Left ventricle myocardium inferior (tissue), 1 donor: Measurements from ENCODE around the gene ANO7. TPM values are rescaled to one million over a fixed set of nuclear protein-coding genes. Genes with fewer than 3 reads are reported as not detected.

ENCODE experiments used
- DNase-seq: peaks from one replicate; pipeline ENCODE4 v3.0.0-alpha.2; 2020
- H3K27ac ChIP-seq: fragments of 200-600 bp; replicated peaks from 2 replicates; pipeline ENCODE4 v1.8.0; 2021
- H3K27me3 ChIP-seq: fragments of 200-600 bp; 2 replicates; pipeline ENCODE4 v1.8.0; 2021; ENCODE audit warnings: low read depth
- H3K36me3 ChIP-seq: fragments of 200-600 bp; 2 replicates; pipeline ENCODE4 v1.8.0; 2021
- H3K4me1 ChIP-seq: fragments of 200-600 bp; 2 replicates; pipeline ENCODE4 v1.8.0; 2021
- H3K4me3 ChIP-seq: fragments of 200-600 bp; 2 replicates; pipeline ENCODE4 v1.8.0; 2021; ENCODE audit warnings: mild to moderate bottlenecking, moderate library complexity
- H3K9me3 ChIP-seq: fragments of 200-600 bp; replicated peaks from 2 replicates; pipeline ENCODE4 v1.8.0; 2021
- intact Hi-C: fragments of 100-400 bp; cut with micrococcal nuclease; formaldehyde crosslinking; loops from one replicate; pipeline ENCODE4 v1.11.0; 2022
- total RNA-seq: library from RNA; stranded (reverse); fragmentation: NEBNext Ultra II Directional; extraction: Animal tissue kit (Norgen Biotek cat#: 25700); gene quantifications from one replicate; pipeline ENCODE4 v1.2.1, GENCODE V29; 2021
- TF ChIP-seq, protein P1 (sequence below): fragments of 200-600 bp; IDR thresholded peaks from 2 replicates; pipeline ENCODE4 v1.8.0; 2021; ENCODE audit warnings: antibody characterized with exemption, mild to moderate bottlenecking, borderline replicate concordance
- donor health status: DM: no; HTN: yes; CAD: no; lungs with severe emphysema.

ANO7 gene
- total RNA-seq, 1 donor from 2014 or later = 0.80 TPM

DNA sequence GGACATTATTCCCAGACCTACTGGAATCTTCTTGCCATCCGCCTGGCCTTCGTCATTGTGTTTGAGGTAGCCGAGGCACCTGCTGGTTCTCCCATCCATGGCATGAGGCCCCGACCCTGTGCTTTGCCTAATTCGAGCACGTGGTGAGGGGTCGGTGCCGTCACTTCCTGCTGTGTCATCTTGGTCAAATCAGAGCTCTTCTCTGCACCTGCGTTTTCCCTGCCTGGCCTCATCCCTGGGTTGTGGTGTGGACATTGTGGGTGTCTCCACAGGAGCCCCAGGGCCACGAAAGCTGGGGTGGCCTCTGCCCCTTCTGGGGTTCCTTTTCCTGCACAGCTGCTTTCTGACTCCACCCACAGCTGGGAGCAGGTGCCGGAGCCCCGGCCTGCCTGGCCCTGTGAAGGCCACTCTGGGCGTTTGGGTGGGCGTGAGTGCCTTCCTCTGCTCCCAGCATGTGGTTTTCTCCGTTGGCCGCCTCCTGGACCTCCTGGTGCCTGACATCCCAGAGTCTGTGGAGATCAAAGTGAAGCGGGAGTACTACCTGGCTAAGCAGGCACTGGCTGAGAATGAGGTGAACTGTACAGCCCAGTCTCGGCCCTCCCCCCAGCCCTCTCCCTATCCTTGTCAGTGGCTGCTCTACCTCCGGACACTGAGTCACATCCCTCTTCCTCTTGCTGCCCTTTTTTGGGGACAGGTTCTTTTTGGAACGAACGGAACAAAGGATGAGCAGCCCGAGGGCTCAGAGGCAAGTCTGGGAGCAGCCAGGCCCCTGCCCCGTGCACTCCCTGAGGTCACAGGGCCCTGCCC lies 34.9 kb downstream of the ANO7 start:
- Histone ChIP-seq H3K4me3 (no peak overlapping the region), H3K36me3 (peaks cover 33% of the 10 kb centered on the region), H3K9me3 (no peaks in the 10 kb centered on the region), H3K27ac (peak overlapping the region; percentile 52), H3K27me3 (no peaks in the 10 kb centered on the region), H3K4me1 (peaks cover 45% of the 10 kb centered on the region)
- TF ChIP-seq, protein P1, sequence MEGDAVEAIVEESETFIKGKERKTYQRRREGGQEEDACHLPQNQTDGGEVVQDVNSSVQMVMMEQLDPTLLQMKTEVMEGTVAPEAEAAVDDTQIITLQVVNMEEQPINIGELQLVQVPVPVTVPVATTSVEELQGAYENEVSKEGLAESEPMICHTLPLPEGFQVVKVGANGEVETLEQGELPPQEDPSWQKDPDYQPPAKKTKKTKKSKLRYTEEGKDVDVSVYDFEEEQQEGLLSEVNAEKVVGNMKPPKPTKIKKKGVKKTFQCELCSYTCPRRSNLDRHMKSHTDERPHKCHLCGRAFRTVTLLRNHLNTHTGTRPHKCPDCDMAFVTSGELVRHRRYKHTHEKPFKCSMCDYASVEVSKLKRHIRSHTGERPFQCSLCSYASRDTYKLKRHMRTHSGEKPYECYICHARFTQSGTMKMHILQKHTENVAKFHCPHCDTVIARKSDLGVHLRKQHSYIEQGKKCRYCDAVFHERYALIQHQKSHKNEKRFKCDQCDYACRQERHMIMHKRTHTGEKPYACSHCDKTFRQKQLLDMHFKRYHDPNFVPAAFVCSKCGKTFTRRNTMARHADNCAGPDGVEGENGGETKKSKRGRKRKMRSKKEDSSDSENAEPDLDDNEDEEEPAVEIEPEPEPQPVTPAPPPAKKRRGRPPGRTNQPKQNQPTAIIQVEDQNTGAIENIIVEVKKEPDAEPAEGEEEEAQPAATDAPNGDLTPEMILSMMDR = no peak
- DNase-seq = peak; percentile 9
- intact Hi-C loops = no loop called here

DNA sequence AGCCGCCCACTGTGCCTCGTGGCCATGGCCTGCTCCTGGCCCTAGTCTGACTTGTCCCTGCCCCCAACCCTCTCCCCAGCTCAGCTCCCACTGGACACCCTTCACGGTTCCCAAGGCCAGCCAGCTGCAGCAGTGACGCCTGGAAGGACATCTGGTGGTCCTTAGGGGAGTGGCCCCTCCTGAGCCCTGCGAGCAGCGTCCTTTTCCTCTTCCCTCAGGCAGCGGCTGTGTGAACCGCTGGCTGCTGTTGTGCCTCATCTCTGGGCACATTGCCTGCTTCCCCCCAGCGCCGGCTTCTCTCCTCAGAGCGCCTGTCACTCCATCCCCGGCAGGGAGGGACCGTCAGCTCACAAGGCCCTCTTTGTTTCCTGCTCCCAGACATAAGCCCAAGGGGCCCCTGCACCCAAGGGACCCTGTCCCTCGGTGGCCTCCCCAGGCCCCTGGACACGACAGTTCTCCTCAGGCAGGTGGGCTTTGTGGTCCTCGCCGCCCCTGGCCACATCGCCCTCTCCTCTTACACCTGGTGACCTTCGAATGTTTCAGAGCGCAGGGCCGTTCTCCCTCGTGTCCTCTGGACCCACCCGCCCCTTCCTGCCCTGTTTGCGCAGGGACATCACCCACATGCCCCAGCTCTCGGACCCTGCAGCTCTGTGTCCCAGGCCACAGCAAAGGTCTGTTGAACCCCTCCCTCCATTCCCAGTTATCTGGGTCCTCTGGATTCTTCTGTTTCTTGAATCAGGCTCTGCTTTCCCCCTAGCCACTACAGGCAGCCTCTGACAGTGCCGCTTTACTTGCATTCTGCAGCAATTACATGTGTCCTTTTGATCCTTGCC lies 35.8 kb downstream of the ANO7 start:
- no peaks in the 10 kb centered on the region for H3K9me3 ChIP-seq
- intact Hi-C loops = no loop called here
- TF ChIP-seq, protein P1 = no peak

DNA sequence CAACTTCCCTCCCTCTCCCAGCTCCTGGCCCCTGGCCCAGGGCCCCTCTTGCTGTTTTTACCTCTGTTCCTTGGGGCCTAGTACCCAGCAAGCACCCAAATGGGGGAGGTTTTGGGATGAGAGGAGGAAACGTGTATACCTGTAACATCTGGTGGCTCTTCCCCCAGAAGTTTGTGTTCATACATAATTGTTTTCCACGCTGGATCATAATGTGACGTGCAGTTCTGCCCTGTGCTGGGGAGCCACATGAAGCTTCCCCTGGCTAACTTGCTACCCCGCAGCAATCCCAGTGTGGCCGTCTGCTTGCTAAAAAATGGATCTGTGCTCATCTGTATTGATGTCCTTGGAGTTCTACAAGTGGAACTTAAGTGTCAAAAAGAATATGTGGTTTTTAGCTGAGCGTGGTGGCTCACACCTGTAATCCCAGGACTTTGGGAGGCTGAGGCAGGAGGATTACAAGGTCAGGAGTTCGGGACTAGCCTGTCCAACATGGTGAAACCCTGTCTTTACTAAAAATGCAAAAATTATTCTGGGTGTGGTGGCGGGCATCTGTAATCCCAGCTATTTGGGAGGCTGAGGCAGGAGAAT lies 36.5 kb downstream of the ANO7 start:
- DNase-seq = peak; percentile 1
- H3K9me3 ChIP-seq = no peaks in the 10 kb centered on the region
- H3K27ac ChIP-seq = no peak overlapping the region
- intact Hi-C loops = no loop called here
- peaks cover 49% of the 10 kb centered on the region for H3K4me1 ChIP-seq
- no peaks in the 10 kb centered on the region for H3K27me3 ChIP-seq
- H3K36me3 ChIP-seq = peaks cover 48% of the 10 kb centered on the region
- H3K4me3 ChIP-seq = no peak overlapping the region
- TF ChIP-seq, protein P1 = no peak

More for the DNA sequence above, 35.8 kb downstream of the ANO7 start:
- no peak overlapping the region for H3K4me3 ChIP-seq
- peaks cover 41% of the 10 kb centered on the region for H3K36me3 ChIP-seq
- peak; percentile 57 for DNase-seq
- H3K4me1 ChIP-seq = peaks cover 45% of the 10 kb centered on the region
- peak overlapping the region; percentile 52 for H3K27ac ChIP-seq
- H3K27me3 ChIP-seq = no peaks in the 10 kb centered on the region

DNA sequence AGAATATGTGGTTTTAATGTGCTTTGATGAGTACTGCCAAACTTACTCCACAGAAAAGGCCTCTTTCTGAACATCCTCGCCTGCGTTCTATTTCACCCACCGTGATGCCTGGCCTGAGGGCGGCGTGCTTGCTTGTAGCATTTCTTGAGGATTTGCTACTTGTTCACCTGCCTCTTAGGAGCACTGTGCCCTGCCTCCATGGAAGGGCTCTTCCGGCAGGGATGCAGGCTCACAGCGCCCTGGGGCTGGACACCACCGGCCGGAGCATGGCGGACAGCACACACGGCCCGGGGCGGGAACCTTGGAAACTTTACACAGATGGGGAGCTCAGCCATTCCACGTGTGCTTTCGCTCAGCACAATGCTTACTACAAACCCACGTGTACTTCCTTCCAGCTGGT lies 37.1 kb downstream of the ANO7 start:
- peaks cover 54% of the 10 kb centered on the region for H3K36me3 ChIP-seq
- intact Hi-C loops = no loop called here

DNA sequence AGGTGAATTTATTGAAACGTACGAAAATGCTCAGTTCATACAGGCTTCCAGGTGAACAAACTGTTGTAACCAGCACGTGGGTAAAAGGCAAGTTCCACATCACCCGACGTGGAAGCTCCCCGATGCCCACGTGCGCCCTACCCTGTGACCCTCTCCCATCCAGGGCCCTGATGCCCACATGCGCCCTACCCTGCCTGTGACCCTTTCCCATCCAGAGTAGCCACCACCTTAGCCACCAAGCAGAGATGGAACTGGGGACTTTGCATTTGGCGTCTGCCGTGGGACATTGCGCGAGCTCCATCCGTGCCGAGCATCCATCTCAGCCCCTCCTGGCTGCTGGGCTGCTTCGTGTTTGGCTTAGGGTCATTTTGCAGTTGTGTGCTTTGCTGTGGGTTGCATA lies 37.5 kb downstream of the ANO7 start:
- H3K27ac ChIP-seq = no peak overlapping the region
- peaks cover 50% of the 10 kb centered on the region for H3K4me1 ChIP-seq
- DNase-seq = peak; percentile 4
- TF ChIP-seq, protein P1 = no peak
- H3K9me3 ChIP-seq = no peaks in the 10 kb centered on the region
- intact Hi-C loops = no loop called here
- no peak overlapping the region for H3K4me3 ChIP-seq
- peaks cover 59% of the 10 kb centered on the region for H3K36me3 ChIP-seq
- no peaks in the 10 kb centered on the region for H3K27me3 ChIP-seq

More for the DNA sequence above, 37.1 kb downstream of the ANO7 start:
- TF ChIP-seq, protein P1 = no peak
- no peaks in the 10 kb centered on the region for H3K27me3 ChIP-seq
- peaks cover 50% of the 10 kb centered on the region for H3K4me1 ChIP-seq
- H3K27ac ChIP-seq = no peak overlapping the region
- no peaks in the 10 kb centered on the region for H3K9me3 ChIP-seq
- H3K4me3 ChIP-seq = no peak overlapping the region
- DNase-seq = peak; percentile 5
